Stimulated activated naive CD8-positive, alpha-beta T cell treated with anti-CD3 and anti-CD28 coated beads, Interleukin-15, Interleukin-2, amounts not matched to agents 100 ng/mL and 50 ng/mL, for 24 hours (primary cell): ENCODE results near the gene ATXN10.

ENCODE experiments used
- H3K27ac Mint-ChIP-seq: one replicate; pipeline ENCODE4 v1.8.0; 2021; ENCODE audit warnings: mild to moderate bottlenecking, mixed read lengths
- H3K27me3 Mint-ChIP-seq: one replicate; pipeline ENCODE4 v1.8.0; 2021; ENCODE audit warnings: mixed read lengths
- H3K36me3 Mint-ChIP-seq: one replicate; pipeline ENCODE4 v1.8.0; 2021; ENCODE audit warnings: low read depth, mixed read lengths
- H3K4me1 Mint-ChIP-seq: one replicate; pipeline ENCODE4 v1.8.0; 2021; ENCODE audit warnings: low read depth, mixed read lengths
- H3K4me3 Mint-ChIP-seq: one replicate; pipeline ENCODE4 v1.8.0; 2021; ENCODE audit warnings: mild to moderate bottlenecking, mixed read lengths
- H3K9me3 Mint-ChIP-seq: one replicate; pipeline ENCODE4 v1.8.0; 2021; ENCODE audit warnings: mixed read lengths

The ATXN10 gene

GRCh38 chr22:45832959-45833580, 161.4 kb downstream of the ATXN10 start:
- no peaks in the 10 kb centered on the region for H3K9me3 Mint-ChIP-seq
- no peaks in the 10 kb centered on the region for H3K27me3 Mint-ChIP-seq
- H3K4me3 Mint-ChIP-seq, result no peak overlapping the region
- no peak overlapping the region for H3K27ac Mint-ChIP-seq
- H3K36me3 Mint-ChIP-seq, result peaks cover 14% of the 10 kb centered on the region
- H3K4me1 Mint-ChIP-seq, result no peaks in the 10 kb centered on the region

- Mint-ChIP-seq H3K27me3 (no peaks in the 10 kb centered on the region), H3K9me3 (no peaks in the 10 kb centered on the region), H3K4me1 (no peaks in the 10 kb centered on the region), H3K27ac (no peak overlapping the region), H3K36me3 (peaks cover 14% of the 10 kb centered on the region), H3K4me3 (no peak overlapping the region)
Observed at GRCh38 chr22:45833613-45834012, 162.0 kb downstream of the ATXN10 start.

GRCh38 chr22:45834241-45834640, 162.6 kb downstream of the ATXN10 start:
- Mint-ChIP-seq H3K9me3 (no peaks in the 10 kb centered on the region), H3K4me3 (no peak overlapping the region), H3K4me1 (no peaks in the 10 kb centered on the region), H3K27ac (no peak overlapping the region), H3K27me3 (no peaks in the 10 kb centered on the region), H3K36me3 (peaks cover 9% of the 10 kb centered on the region)

- Mint-ChIP-seq H3K4me1 (no peaks in the 10 kb centered on the region), H3K36me3 (peaks cover 7% of the 10 kb centered on the region), H3K27me3 (no peaks in the 10 kb centered on the region), H3K27ac (no peak overlapping the region), H3K4me3 (no peak overlapping the region), H3K9me3 (no peaks in the 10 kb centered on the region)
Observed at GRCh38 chr22:45834795-45835194, 163.2 kb downstream of the ATXN10 start.

- H3K4me3 Mint-ChIP-seq, result no peak overlapping the region
- H3K4me1 Mint-ChIP-seq, result no peaks in the 10 kb centered on the region
- H3K9me3 Mint-ChIP-seq, result no peaks in the 10 kb centered on the region
- peaks cover 7% of the 10 kb centered on the region for H3K36me3 Mint-ChIP-seq
- H3K27me3 Mint-ChIP-seq, result no peaks in the 10 kb centered on the region
- H3K27ac Mint-ChIP-seq, result no peak overlapping the region
Observed at GRCh38 chr22:45836418-45837169, 165.0 kb downstream of the ATXN10 start.

- Mint-ChIP-seq H3K27me3 (no peaks in the 10 kb centered on the region), H3K4me3 (no peak overlapping the region), H3K4me1 (no peaks in the 10 kb centered on the region), H3K9me3 (no peaks in the 10 kb centered on the region), H3K36me3 (peaks cover 9% of the 10 kb centered on the region), H3K27ac (no peak overlapping the region)
Observed at GRCh38 chr22:45837508-45837907, 165.9 kb downstream of the ATXN10 start.

DNA sequence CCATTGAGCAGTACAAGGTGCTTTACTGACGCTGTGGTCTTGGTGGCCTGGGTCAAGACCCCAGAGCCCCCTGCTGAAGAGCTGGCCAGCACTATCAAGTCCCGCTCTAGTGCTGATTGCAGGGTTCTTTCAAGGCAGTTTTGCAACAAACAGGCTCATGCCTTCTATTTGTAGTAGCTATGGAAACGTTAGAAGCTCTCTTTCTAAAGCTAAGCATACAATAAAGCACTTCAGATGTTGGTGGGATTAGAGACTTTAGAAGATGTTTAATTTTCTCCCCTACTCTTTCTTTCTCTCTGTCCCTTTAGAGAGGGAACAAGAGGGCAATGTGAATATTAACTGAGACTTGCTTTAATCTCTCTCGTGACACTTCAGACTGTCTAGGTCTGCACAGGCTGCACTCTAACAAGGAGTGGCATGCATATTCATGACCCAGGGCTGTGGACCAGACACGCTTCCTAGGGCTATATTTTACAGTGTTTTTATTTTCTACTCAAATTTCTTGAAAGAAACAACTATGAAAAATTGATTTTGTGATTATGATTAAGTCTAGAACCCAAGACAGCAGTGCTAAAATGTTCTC, 166.8 kb downstream of the ATXN10 start:
- Mint-ChIP-seq H3K4me3 (no peak overlapping the region), H3K4me1 (no peaks in the 10 kb centered on the region), H3K27ac (no peak overlapping the region), H3K36me3 (peaks cover 17% of the 10 kb centered on the region), H3K27me3 (no peaks in the 10 kb centered on the region), H3K9me3 (no peaks in the 10 kb centered on the region)

GRCh38 chr22:45840483-45840882, 168.8 kb downstream of the ATXN10 start:
- H3K36me3 Mint-ChIP-seq, result peaks cover 34% of the 10 kb centered on the region
- H3K27ac Mint-ChIP-seq, result no peak overlapping the region
- no peaks in the 10 kb centered on the region for H3K27me3 Mint-ChIP-seq
- H3K4me3 Mint-ChIP-seq, result no peak overlapping the region
- H3K9me3 Mint-ChIP-seq, result no peaks in the 10 kb centered on the region
- no peaks in the 10 kb centered on the region for H3K4me1 Mint-ChIP-seq

DNA sequence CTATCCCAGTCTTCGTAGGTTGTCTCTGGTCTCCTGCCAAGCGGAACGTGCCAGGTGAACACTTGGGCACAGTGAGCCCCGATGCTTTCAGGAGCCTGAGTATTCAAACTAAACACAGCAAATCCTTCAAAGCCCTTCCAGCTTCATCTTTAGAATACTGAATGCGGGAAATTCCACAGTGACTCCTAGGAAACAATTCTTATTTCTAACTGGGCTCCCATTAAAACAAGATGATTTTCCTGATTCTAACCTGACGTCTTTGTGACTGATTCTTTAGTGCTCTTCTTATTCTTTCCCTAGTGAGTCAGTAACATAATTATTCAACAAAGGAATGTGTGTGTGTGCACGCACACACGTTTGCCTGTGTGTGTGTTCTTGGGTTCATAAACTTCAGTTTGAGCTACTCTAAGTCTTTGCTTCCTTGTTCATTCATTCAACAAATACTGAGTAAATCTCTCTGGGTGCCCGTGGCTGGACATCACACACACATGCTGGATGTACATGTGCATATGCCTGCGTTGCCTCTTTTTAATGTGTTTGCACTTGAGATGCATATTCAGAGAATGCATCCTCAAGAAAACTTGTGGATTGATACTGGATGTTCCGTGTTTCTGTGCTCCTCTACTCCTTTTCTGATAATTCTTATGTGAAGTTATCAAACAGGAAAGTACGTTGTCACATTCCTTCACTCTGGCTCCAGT, 170.8 kb downstream of the ATXN10 start:
- H3K27ac Mint-ChIP-seq, result no peak overlapping the region
- no peaks in the 10 kb centered on the region for H3K9me3 Mint-ChIP-seq

DNA sequence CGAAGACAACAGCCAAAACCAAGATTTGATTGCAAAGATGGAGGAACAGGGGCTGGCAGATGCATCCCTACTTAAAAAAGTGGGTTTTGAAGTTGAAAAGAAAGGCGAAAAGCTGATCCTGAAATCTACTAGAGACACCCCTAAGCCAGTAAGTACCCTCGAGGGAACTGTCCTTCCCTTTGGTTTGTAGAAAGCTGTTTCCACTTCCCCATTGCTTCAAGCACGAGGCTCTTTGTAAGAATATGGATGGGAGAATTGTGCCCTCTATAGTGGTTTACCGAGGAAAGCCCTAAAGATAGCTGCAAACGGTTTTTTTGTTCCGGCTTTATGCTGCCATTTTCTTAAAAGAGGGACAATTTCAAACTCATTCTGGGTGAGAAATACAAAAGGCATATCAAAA, 171.4 kb downstream of the ATXN10 start:
- H3K9me3 Mint-ChIP-seq, result no peaks in the 10 kb centered on the region
- H3K27me3 Mint-ChIP-seq, result no peaks in the 10 kb centered on the region
- H3K4me3 Mint-ChIP-seq, result no peak overlapping the region
- H3K36me3 Mint-ChIP-seq, result peaks cover 52% of the 10 kb centered on the region
- no peaks in the 10 kb centered on the region for H3K4me1 Mint-ChIP-seq
- H3K27ac Mint-ChIP-seq, result no peak overlapping the region

More for the DNA sequence above, 170.8 kb downstream of the ATXN10 start:
- Mint-ChIP-seq H3K4me3 (no peak overlapping the region), H3K36me3 (peaks cover 47% of the 10 kb centered on the region), H3K27me3 (no peaks in the 10 kb centered on the region), H3K4me1 (no peaks in the 10 kb centered on the region)

- Mint-ChIP-seq H3K27ac (no peak overlapping the region), H3K36me3 (peaks cover 62% of the 10 kb centered on the region), H3K4me3 (no peak overlapping the region), H3K27me3 (no peaks in the 10 kb centered on the region), H3K4me1 (no peaks in the 10 kb centered on the region), H3K9me3 (peaks cover 3% of the 10 kb centered on the region)
Observed at GRCh38 chr22:45843986-45844385, 172.4 kb downstream of the ATXN10 start.

GRCh38 chr22:45845076-45845487, 173.4 kb downstream of the ATXN10 start:
- Mint-ChIP-seq H3K9me3 (peaks cover 11% of the 10 kb centered on the region), H3K27me3 (no peaks in the 10 kb centered on the region)

DNA sequence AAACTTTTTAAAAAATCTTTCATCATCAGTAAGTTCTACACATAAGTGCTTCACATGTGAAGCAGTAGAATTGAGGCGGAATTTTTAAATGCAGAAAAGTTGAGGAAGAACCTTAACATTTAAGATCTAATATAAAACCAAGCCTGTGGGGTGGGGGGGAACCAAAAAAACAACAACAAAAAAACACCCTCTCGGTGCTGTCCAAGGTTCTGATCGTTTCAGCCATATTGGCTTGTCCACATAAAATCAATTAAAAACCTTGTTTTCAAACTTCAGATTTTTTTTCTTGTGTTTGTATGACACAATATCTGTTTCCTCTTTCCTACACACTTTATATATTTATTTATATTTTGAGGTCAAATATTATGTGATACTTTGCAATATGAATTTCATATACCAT, 175.3 kb downstream of the ATXN10 start:
- Mint-ChIP-seq H3K27me3 (no peaks in the 10 kb centered on the region), H3K4me1 (no peaks in the 10 kb centered on the region), H3K9me3 (peaks cover 26% of the 10 kb centered on the region), H3K27ac (no peak overlapping the region), H3K4me3 (no peak overlapping the region), H3K36me3 (peaks cover 86% of the 10 kb centered on the region)

More at GRCh38 chr22:45845076-45845487, 173.4 kb downstream of the ATXN10 start:
- Mint-ChIP-seq H3K27ac (no peak overlapping the region), H3K36me3 (peaks cover 71% of the 10 kb centered on the region), H3K4me1 (no peaks in the 10 kb centered on the region), H3K4me3 (no peak overlapping the region)

DNA sequence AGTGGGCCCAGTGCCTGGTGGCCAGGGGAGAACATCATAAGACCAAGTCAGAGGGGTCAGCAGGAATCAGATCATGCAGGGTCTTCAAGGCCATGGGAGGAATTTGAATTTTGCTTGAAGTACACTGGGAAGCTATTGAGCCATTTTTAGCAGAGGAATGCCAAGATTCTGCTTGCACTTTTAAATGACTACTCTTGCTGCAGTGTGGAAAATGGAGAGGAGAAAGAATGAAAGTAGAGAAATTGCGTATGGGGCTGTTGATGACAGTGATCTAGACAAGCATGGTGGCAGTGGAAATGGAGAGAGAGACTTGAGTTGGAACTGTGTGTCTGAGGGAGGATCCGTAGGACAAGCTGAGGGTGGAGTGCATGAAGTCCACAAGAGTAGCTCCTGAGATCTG, 177.3 kb downstream of the ATXN10 start:
- Mint-ChIP-seq H3K27ac (no peak overlapping the region), H3K27me3 (no peaks in the 10 kb centered on the region), H3K4me3 (no peak overlapping the region), H3K9me3 (peaks cover 35% of the 10 kb centered on the region), H3K36me3 (peaks cover 86% of the 10 kb centered on the region), H3K4me1 (no peaks in the 10 kb centered on the region)

DNA sequence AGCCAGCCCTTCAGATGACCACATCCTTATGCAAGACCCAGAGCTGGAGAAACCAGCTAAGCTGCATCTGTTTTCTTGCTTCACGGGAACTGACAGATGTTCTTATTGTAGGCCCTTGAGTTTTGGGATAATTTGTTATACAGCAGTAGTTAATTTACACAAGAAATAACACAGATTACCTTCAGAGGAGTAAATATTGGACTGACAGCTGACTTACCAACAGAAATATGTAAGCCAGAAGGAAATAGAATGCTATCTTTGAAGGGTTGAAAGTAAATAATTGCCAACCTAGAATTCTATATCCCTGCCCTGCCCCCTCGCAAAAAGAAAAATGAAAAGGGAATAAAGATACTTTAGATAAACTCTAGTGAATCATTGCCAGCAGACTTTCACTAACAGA, 181.2 kb downstream of the ATXN10 start:
- peaks cover 35% of the 10 kb centered on the region for H3K9me3 Mint-ChIP-seq
- H3K4me3 Mint-ChIP-seq, result no peak overlapping the region
- H3K27me3 Mint-ChIP-seq, result no peaks in the 10 kb centered on the region
- H3K36me3 Mint-ChIP-seq, result peaks cover 78% of the 10 kb centered on the region
- no peaks in the 10 kb centered on the region for H3K4me1 Mint-ChIP-seq
- H3K27ac Mint-ChIP-seq, result no peak overlapping the region
